ENCODE measurements around the gene TIGAR. TPM values are rescaled to one million over a fixed set of nuclear protein-coding genes. Genes with fewer than 3 reads are reported as not detected.
A peak's percentile ranks its signal among the peaks of the same experiment; 100 is the strongest.

Gene TIGAR
- total RNA-seq, 4 donors from 2014 or later, result 1.7 to 8.0 (median 3.0) TPM

DNA sequence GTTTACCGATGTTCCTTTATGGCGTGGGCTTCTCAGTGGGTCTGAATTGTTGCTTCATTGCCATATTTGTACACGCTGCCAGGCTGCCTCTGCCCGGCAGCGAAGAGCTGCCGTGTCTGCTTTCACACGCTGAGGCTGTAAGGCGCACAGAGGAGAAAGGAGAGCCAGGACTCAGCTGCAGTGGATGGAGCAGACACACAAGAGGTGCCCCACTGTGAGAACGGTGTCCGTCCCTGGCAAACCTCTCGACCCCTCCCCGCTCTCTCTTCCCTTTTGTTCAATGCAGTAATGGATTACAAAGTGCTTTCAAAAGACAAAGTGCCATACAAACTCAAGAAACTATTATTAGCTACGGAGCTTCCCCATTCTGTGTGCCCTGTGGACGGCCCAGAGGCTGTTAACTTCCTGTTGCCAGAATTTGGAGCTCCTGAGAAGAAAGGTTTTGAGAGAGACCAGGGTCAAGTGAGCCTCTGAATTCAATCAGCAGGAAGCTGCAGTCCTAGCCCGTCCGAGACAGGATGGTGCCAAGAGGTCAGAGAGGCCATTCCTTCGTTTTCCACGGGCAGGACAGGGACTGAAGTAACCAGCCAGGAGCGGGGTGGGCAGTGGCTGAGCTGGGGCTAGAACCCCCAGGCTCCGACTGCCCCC is 31.7 kb upstream of the TIGAR start:
- peak overlapping the region; percentile 17 to 60 (median 38) for H3K27ac ChIP-seq
- H3K27me3 ChIP-seq, result no peaks in the 10 kb centered on the region
- H3K4me1 ChIP-seq, result peaks cover 0 to 60% (median 5%) of the 10 kb centered on the region in 4 donors
- no peaks in the 10 kb centered on the region for H3K9me3 ChIP-seq
- no peak overlapping the region for H3K4me3 ChIP-seq
- H3K36me3 ChIP-seq, result peaks cover 0 to 60% (median 0%) of the 10 kb centered on the region in 3 donors
- DNase-seq, result no peak
- TF ChIP-seq POLR2A (IDR thresholded peaks at IDR 0.05) (no peak), CTCF (IDR thresholded peaks at IDR 0.05) (no peak)

GRCh38 chr12:4289998-4290790 is 30.8 kb upstream of the TIGAR start:
- H3K9me3 ChIP-seq, result no peaks in the 10 kb centered on the region
- no peak for DNase-seq
- H3K36me3 ChIP-seq, result peaks cover 0 to 61% (median 0%) of the 10 kb centered on the region in 3 donors
- H3K27me3 ChIP-seq, result no peaks in the 10 kb centered on the region
- H3K4me1 ChIP-seq, result peaks cover 0 to 61% (median 5%) of the 10 kb centered on the region in 4 donors
- TF ChIP-seq POLR2A (IDR thresholded peaks at IDR 0.05) (no peak), CTCF (IDR thresholded peaks at IDR 0.05) (no peak)
- H3K4me3 ChIP-seq, result no peak overlapping the region
- peak overlapping the region in 2 of 4 donors; percentile 50 to 60 for H3K27ac ChIP-seq

DNA sequence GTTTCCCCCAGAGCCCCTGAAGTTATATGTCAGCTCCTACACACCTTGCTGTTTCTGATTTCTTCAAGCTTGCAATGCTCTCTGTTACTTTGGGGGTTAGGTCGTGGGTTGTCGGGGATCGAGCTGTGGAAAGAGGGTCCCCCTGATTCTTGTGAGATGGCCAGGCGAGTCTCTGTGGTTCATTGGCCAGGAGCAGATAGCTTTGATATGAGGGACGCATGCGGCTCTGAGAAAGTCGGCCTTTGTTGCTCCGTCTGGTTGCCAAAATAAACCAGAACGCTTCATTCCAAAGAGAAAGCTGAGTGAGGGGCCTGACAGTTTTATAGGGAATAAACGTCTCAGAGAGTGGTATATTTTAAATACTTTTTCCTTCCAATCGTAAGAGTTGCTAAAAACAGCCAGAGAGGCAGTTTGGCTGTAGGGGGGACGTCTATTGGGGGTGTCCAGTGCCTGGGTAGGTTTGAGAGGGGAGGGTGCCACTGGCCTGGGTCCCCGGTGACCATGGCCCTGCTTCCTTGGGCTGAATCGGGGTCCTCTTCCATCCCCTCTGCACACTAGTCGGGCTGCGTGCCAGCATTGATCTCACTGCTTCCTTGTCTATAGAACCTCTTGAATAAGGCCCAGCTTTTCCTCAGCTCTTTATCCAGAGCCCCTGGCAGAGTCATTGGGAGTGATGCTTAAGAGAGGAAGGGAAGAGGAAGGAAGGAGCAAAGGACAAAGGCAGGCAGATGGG is 28.5 kb upstream of the TIGAR start:
- peak in 1 of 3 donors; percentile 44 for DNase-seq
- Histone ChIP-seq H3K27me3 (no peaks in the 10 kb centered on the region), H3K4me3 (no peak overlapping the region), H3K4me1 (peaks cover 0 to 39% (median 1%) of the 10 kb centered on the region in 4 donors), H3K27ac (peak overlapping the region in 2 of 4 donors; percentile 16 to 17), H3K9me3 (no peaks in the 10 kb centered on the region), H3K36me3 (peaks cover 0 to 51% (median 0%) of the 10 kb centered on the region in 3 donors)
- TF ChIP-seq CTCF (IDR thresholded peaks at IDR 0.05) (no peak), POLR2A (IDR thresholded peaks at IDR 0.05) (no peak)

- Histone ChIP-seq H3K27me3 (no peaks in the 10 kb centered on the region), H3K27ac (peak overlapping the region in 3 of 4 donors; percentile 1 to 16 (median 3)), H3K4me1 (peaks cover 0 to 30% (median 0%) of the 10 kb centered on the region in 4 donors), H3K36me3 (peaks cover 0 to 55% (median 0%) of the 10 kb centered on the region in 3 donors), H3K9me3 (no peaks in the 10 kb centered on the region), H3K4me3 (no peak overlapping the region)
- DNase-seq, result no peak
- TF ChIP-seq CTCF (IDR thresholded peaks at IDR 0.05) (no peak), POLR2A (IDR thresholded peaks at IDR 0.05) (no peak)
Observed at GRCh38 chr12:4293299-4293965, 27.6 kb upstream of the TIGAR start.

DNA sequence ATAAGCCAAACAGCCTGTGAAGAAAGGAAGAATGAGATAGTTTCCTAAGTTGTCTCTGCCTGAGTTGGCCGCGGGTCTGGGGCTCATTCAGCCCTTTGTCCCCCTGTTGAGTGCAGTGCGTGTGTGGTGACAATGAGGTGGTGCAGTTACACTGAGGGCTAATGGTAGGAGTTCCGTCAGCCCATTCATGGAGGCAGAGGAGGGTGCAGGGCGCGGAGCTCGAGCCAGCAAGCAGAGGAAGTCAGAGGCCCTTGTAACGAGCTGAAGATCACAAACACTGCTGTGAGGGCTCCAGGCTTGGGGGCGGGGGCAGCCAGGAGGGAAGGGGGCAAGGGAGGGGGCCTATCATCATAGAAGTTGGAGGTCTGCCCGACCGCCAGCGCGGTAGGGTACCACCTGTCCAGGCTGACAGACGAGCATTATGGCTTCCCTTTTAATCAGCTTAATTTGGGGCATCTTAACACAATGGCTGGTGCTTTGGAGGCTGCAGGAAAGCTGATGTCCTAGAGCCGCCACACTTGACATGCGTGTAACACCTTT is 27.0 kb upstream of the TIGAR start:
- Histone ChIP-seq H3K27me3 (no peaks in the 10 kb centered on the region), H3K27ac (peak overlapping the region in 3 of 4 donors; percentile 1 to 16 (median 3)), H3K9me3 (no peaks in the 10 kb centered on the region), H3K4me3 (no peak overlapping the region), H3K36me3 (peaks cover 0 to 55% (median 0%) of the 10 kb centered on the region in 3 donors), H3K4me1 (peaks cover 0 to 24% (median 0%) of the 10 kb centered on the region in 4 donors)
- TF ChIP-seq CTCF (IDR thresholded peaks at IDR 0.05) (no peak), POLR2A (IDR thresholded peaks at IDR 0.05) (no peak)
- DNase-seq, result no peak
